Measurements from ENCODE around the gene PSEN2. TPM values are rescaled to one million over a fixed set of nuclear protein-coding genes. Genes with fewer than 3 reads are reported as not detected.

The PSEN2 gene
- total RNA-seq, 1 experiment from 2014 or later = 17.4 TPM

- Histone ChIP-seq H2AK5ac (ENCODE audit: insufficient read length, low read length) (no peak overlapping the region), H2BK12ac (ENCODE audit: insufficient read length, low read depth, low read length) (no peak overlapping the region), H3K27me3 (ENCODE audit: insufficient read depth, low read length) (no peaks in the 10 kb centered on the region), H3K4me2 (ENCODE audit: insufficient read depth, insufficient read length, low read length) (no peak overlapping the region), H3K23ac (ENCODE audit: insufficient read length, low read depth, low read length) (no peak overlapping the region), H3K27ac (ENCODE audit: insufficient read length, low read depth, low read length) (no peak overlapping the region), H3K9ac (ENCODE audit: extremely low read depth, insufficient read length, low read length) (no peak overlapping the region), H3K56ac (ENCODE audit: insufficient read length, low read depth, low read length) (no peak overlapping the region), H4K5ac (ENCODE audit: insufficient read length, low read depth, low read length) (no peak overlapping the region), H3K23me2 (ENCODE audit: insufficient read length, low read depth, low read length, poor library complexity, severe bottlenecking) (no peaks in the 10 kb centered on the region), H2BK20ac (ENCODE audit: low read depth, low read length, poor library complexity, severe bottlenecking) (no peak overlapping the region), H3K79me1 (ENCODE audit: insufficient read depth, low read depth, low read length, poor library complexity, severe bottlenecking) (no peaks in the 10 kb centered on the region), H3K18ac (ENCODE audit: insufficient read length, low read depth, low read length) (no peak overlapping the region), H3K4ac (ENCODE audit: low read depth, low read length) (no peak overlapping the region), H3K4me1 (ENCODE audit: insufficient read depth, low read length) (0 out of 2 replicates have a peak, but pooled peaks cover 2% of the 10 kb centered on the region), H3T11ph (ENCODE audit: low read length) (no peak overlapping the region), H4K8ac (replicated peaks; ENCODE audit: insufficient read length, low read depth, low read length) (no peak overlapping the region), H2AFZ (ENCODE audit: low read length) (no peak overlapping the region), H2BK15ac (ENCODE audit: low read depth, low read length) (no peak overlapping the region), H4K91ac (ENCODE audit: insufficient read length, low read depth, low read length) (no peak overlapping the region), H3K9me3 (ENCODE audit: control insufficient read depth, low read depth, low read length) (no peaks in the 10 kb centered on the region), H2BK120ac (ENCODE audit: low read depth, low read length, poor library complexity, severe bottlenecking) (no peak overlapping the region), H3K79me2 (ENCODE audit: insufficient read depth, low read length) (no peaks in the 10 kb centered on the region), H2BK5ac (ENCODE audit: insufficient read length, low read length) (no peak overlapping the region), H3K14ac (ENCODE audit: insufficient read depth, low read length) (no peak overlapping the region), H4K20me1 (ENCODE audit: control insufficient read depth, insufficient read depth, insufficient read length) (no peaks in the 10 kb centered on the region)
- H3K9me3 Mint-ChIP-seq = no peaks in the 10 kb centered on the region
- H3K4me1 Mint-ChIP-seq = peaks cover 3% of the 10 kb centered on the region in 2 experiments; a peak in 2 of 4 replicates
- no peak overlapping the region for H3K4me3 Mint-ChIP-seq
- no peak for DNase-seq
- no CpG with 5 or more reads among the region's 9 CpGs for WGBS (ENCODE audit: extremely low coverage, insufficient read length, low lambda C conversion rate)
- TF ChIP-seq, protein P1, sequence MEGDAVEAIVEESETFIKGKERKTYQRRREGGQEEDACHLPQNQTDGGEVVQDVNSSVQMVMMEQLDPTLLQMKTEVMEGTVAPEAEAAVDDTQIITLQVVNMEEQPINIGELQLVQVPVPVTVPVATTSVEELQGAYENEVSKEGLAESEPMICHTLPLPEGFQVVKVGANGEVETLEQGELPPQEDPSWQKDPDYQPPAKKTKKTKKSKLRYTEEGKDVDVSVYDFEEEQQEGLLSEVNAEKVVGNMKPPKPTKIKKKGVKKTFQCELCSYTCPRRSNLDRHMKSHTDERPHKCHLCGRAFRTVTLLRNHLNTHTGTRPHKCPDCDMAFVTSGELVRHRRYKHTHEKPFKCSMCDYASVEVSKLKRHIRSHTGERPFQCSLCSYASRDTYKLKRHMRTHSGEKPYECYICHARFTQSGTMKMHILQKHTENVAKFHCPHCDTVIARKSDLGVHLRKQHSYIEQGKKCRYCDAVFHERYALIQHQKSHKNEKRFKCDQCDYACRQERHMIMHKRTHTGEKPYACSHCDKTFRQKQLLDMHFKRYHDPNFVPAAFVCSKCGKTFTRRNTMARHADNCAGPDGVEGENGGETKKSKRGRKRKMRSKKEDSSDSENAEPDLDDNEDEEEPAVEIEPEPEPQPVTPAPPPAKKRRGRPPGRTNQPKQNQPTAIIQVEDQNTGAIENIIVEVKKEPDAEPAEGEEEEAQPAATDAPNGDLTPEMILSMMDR (conservative IDR thresholded peaks at IDR 0.05) = no peak
- peaks cover 14 to 52% (median 51%) of the 10 kb centered on the region in 3 experiments; a peak in 6 of 7 replicates for H3K36me3 Mint-ChIP-seq (ENCODE audit: insufficient read depth in 1 of 3, low read depth in 3 of 3)
- peak overlapping the region in 1 of 3 experiments; percentile 30; a peak in 1 of 7 replicates for H3K27ac Mint-ChIP-seq
- no peaks in the 10 kb centered on the region for H3K27me3 Mint-ChIP-seq (ENCODE audit: low read depth)
Observed at GRCh38 chr1:226882631-226883409, 12.4 kb downstream of the PSEN2 start.
